Activated gamma-delta T cell (primary cell): ENCODE measurements around the gene SOHLH1.
"Not testable (repeated sequence)": the region's sequence is repeated elsewhere in the genome, so short reads cannot be mapped to it uniquely, and the experiment has no call there.

ENCODE experiments used
- DNase-seq: peaks from one replicate; lab custom pipeline; 2025; lab: John Stamatoyannopoulos, UW

Gene SOHLH1

GRCh38 chr9:135678236-135679017 is 20.9 kb downstream of the SOHLH1 start:
- DNase-seq, result no peak

- DNase-seq, result no peak
These were observed 21.6 kb downstream of the SOHLH1 start for GRCh38 chr9:135677641-135678168.

- no peak for DNase-seq
These were observed 22.4 kb downstream of the SOHLH1 start for GRCh38 chr9:135676891-135677290.

- DNase-seq, result no peak
These were observed 24.3 kb downstream of the SOHLH1 start for GRCh38 chr9:135674977-135675376.

GRCh38 chr9:135673941-135674340 is 25.3 kb downstream of the SOHLH1 start:
- no peak for DNase-seq

GRCh38 chr9:135672786-135673185 is 26.5 kb downstream of the SOHLH1 start:
- DNase-seq, result not testable (repeated sequence)

GRCh38 chr9:135671591-135672041 is 27.7 kb downstream of the SOHLH1 start:
- DNase-seq, result no peak

- DNase-seq, result no peak
These were observed 28.3 kb downstream of the SOHLH1 start for GRCh38 chr9:135670721-135671590.

GRCh38 chr9:135669616-135670285 is 29.5 kb downstream of the SOHLH1 start:
- no peak for DNase-seq

- DNase-seq, result not testable (repeated sequence)
These were observed 30.3 kb downstream of the SOHLH1 start for GRCh38 chr9:135669018-135669417.

- DNase-seq, result no peak
These were observed 31.7 kb downstream of the SOHLH1 start for GRCh38 chr9:135667463-135668001.

- no peak for DNase-seq
These were observed 32.5 kb downstream of the SOHLH1 start for GRCh38 chr9:135666534-135667462.

GRCh38 chr9:135665795-135666189 is 33.5 kb downstream of the SOHLH1 start:
- DNase-seq, result no peak

- DNase-seq, result no peak
These were observed 34.2 kb downstream of the SOHLH1 start for GRCh38 chr9:135664801-135665794.

GRCh38 chr9:135664266-135664665 is 35.0 kb downstream of the SOHLH1 start:
- DNase-seq, result no peak

- DNase-seq, result no peak
These were observed 35.4 kb downstream of the SOHLH1 start for GRCh38 chr9:135663857-135664256.

GRCh38 chr9:135663451-135663770 is 35.9 kb downstream of the SOHLH1 start:
- DNase-seq, result no peak

GRCh38 chr9:135662758-135663450 is 36.4 kb downstream of the SOHLH1 start, which contains the start of gene LCN9:
LCN9 (plus strand) TSS chr9:135663309; CDS start chr9:135663322, 13 bp downstream.
- no peak for DNase-seq
